ENCODE data around the gene ARHGAP19.
"Not testable (repeated sequence)": the region's sequence is repeated elsewhere in the genome, so short reads cannot be mapped to it uniquely, and the experiment has no call there.

The ARHGAP19 gene

DNA sequence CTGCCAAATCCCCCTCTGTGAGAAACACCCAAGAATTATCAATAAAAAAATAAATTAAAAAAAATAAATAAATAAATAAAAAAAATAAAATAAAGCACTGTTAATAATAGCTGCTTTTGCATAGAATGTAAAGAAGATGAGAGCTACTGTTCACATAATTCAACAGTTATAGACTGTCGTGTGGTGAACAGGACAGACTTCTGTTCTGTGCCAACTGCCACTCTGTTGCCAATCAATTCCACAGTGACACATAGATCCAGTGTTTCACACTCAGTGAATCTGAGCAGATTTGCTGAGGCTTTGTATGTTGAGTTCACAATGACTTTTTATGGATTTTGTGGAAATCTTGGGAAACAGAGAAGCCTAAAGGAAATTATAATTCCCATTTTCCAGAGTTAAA, 14.9 kb downstream of the ARHGAP19 start:
- Mint-ChIP-seq H3K36me3 (no peaks in the 10 kb centered on the region), H3K9me3 (ENCODE audit: low read depth) (no peaks in the 10 kb centered on the region), H3K27me3 (no peaks in the 10 kb centered on the region), H3K27ac (no peak overlapping the region), H3K4me3 (no peak overlapping the region), H3K4me1 (ENCODE audit: low read depth) (peaks cover 11% of the 10 kb centered on the region)

DNA sequence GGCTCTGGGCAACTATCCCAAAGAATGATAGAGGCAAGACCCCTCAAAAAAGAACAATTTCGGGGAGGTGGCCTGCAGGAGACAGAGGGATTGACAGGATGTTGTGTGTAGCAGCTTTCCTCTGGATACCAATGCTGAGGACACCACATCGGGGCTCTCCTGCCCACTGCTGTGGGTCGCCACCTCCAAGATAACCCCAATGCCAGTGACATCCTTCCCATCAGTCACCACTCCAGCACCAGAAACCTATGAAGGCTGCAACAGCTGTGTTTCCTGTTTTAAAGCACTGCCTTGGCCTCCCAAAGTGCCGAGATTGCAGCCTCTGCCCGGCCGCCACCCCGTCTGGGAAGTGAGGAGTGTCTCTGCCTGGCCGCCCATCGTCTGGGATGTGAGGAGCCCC, 17.6 kb downstream of the ARHGAP19 start:
- Mint-ChIP-seq H3K36me3 (no peaks in the 10 kb centered on the region), H3K9me3 (ENCODE audit: low read depth) (no peaks in the 10 kb centered on the region), H3K4me1 (ENCODE audit: low read depth) (peaks cover 7% of the 10 kb centered on the region), H3K27ac (no peak overlapping the region), H3K4me3 (no peak overlapping the region), H3K27me3 (no peaks in the 10 kb centered on the region)

DNA sequence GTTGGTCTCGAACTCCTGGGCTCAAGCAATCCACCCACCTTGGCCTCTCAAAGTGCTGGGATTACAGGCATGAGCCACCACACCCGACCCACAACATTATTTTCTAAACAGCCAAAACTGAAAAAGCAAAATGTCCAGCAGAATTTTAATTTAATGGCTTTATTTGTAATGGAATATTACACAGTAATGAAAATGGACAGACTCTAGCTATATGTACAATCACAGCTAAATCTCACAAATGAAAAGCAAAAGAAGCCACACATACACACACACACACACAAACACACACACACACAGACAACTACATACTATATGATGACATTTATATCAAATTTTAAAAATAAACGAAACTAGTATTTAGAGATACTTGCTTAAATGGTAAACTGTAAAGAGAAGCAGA, 18.7 kb downstream of the ARHGAP19 start:
- Mint-ChIP-seq H3K9me3 (ENCODE audit: low read depth) (no peaks in the 10 kb centered on the region), H3K27me3 (no peaks in the 10 kb centered on the region), H3K4me1 (ENCODE audit: low read depth) (peaks cover 7% of the 10 kb centered on the region), H3K36me3 (no peaks in the 10 kb centered on the region), H3K27ac (no peak overlapping the region), H3K4me3 (no peak overlapping the region)

DNA sequence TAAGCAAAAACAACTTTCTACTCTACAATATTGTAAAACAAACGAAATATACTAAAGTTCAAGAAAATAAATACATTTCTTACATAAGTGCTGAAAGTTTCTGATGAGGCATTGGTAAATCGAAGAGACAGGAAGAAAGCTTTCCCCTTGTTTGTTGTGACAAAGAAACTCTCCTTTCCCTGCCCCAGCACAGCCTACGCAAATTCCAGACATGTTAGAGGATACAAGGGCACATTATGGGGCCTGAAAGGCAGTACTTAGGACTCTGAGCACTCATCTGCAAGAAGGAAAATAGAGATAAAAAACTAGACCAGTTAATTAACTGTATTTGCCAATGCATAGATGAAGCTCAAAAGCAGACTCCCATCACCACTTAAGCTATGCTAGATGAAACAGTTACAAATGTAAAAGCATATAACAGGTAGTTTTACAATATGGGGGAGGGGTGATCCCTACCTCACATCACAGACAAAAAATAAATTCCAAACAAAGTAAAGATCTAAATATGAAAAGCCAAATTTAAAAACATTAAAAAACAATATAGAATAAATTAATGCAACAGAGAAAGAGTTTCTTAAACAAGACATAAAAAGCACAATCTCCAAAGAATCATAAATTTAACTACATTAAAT, 21.8 kb downstream of the ARHGAP19 start:
- Mint-ChIP-seq H3K36me3 (no peaks in the 10 kb centered on the region), H3K4me1 (ENCODE audit: low read depth) (peaks cover 5% of the 10 kb centered on the region), H3K27ac (no peak overlapping the region), H3K4me3 (no peak overlapping the region), H3K27me3 (no peaks in the 10 kb centered on the region), H3K9me3 (ENCODE audit: low read depth) (no peaks in the 10 kb centered on the region)

DNA sequence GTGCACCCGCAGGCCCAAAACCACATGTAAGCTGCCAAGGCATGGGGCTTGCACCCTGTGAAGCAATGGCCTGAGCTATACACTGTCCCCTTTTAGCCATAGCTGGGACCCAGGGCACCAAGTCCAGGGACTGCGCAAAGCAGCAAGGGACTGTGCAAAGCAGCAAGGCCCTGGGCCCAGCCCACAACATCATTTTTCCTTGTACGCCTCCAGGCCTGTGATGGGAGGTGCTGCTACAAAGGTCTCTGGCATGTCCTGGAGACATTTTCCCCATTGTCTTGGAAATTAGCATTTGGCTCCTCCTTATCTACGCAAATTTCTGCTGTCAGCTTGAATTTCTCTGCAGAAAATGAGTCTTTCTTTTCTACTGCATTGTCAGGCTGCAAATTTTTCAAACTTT, 24.8 kb downstream of the ARHGAP19 start:
- peaks cover 2% of the 10 kb centered on the region for H3K36me3 Mint-ChIP-seq
- H3K9me3 Mint-ChIP-seq (ENCODE audit: low read depth), result no peaks in the 10 kb centered on the region
- no peak overlapping the region for H3K4me3 Mint-ChIP-seq
- H3K4me1 Mint-ChIP-seq (ENCODE audit: low read depth), result peaks cover 5% of the 10 kb centered on the region
- no peak overlapping the region for H3K27ac Mint-ChIP-seq
- H3K27me3 Mint-ChIP-seq, result no peaks in the 10 kb centered on the region

DNA sequence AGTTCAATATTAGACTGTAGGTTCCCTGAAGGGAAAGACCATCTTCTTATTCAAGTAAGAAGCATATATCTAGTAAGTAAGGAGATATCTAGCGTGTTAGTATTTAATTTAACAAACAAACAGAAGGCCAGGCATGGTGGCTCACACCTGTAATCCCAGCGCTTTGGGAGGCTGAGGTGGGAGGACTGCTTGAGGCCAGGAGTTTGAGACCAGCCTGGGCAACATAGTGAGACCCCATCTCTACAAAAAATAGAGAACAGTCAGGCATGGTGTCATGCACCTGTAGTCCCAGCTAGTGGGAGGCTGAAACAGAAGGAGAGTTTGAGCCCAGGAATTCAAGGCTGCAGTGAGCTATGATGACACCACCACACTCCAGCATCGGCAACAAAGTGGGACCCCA, 27.3 kb downstream of the ARHGAP19 start:
- H3K27me3 Mint-ChIP-seq; H3K36me3 Mint-ChIP-seq; H3K9me3 Mint-ChIP-seq (ENCODE audit: low read depth); H3K4me1 Mint-ChIP-seq (ENCODE audit: low read depth); H3K4me3 Mint-ChIP-seq; H3K27ac Mint-ChIP-seq: not testable (repeated sequence)

DNA sequence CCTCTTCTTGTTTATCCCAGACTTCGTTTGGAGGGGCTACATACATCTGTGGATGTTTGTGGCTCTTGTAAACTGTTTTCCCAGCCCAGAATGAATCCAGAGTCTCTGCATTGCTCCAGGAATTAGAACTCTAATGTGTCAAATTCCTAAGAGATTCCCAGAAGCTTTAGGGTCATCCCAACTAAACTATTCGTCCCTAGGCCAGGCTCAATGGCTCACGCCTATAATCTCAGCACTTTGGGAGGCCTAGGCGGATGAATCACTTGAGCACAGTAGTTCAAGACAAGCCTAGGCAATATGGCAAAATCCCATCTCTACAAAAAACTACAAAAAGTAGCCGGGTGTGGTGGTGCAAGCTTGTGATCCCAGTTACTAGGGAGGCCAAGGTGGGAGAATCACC, 28.5 kb downstream of the ARHGAP19 start:
- no peak overlapping the region for H3K27ac Mint-ChIP-seq
- no peak overlapping the region for H3K4me3 Mint-ChIP-seq
- H3K36me3 Mint-ChIP-seq, result peaks cover 7% of the 10 kb centered on the region

DNA sequence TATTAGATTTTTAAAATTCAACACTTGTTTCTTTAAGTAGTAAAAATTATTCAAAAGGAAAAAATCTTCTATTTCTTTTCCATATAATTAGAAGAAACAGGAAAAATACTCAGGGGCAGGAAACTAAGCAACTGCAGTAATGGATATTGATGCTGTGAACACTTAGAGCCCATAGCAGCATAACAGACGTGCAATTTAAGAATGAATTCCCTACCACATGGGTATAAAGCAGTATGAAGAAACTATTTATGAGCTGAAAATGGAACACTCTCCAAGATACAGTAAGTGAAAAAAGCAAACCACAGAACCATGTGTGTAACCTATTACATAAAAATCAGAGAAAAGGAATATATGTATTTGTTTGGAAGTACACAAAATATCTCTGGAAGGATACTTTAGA, 30.8 kb downstream of the ARHGAP19 start:
- Mint-ChIP-seq H3K36me3 (peaks cover 8% of the 10 kb centered on the region), H3K9me3 (ENCODE audit: low read depth) (no peaks in the 10 kb centered on the region), H3K27me3 (no peaks in the 10 kb centered on the region), H3K4me3 (no peak overlapping the region), H3K27ac (no peak overlapping the region), H3K4me1 (ENCODE audit: low read depth) (no peaks in the 10 kb centered on the region)

More for the DNA sequence above, 28.5 kb downstream of the ARHGAP19 start:
- no peaks in the 10 kb centered on the region for H3K27me3 Mint-ChIP-seq
- H3K4me1 Mint-ChIP-seq (ENCODE audit: low read depth), result no peaks in the 10 kb centered on the region
- H3K9me3 Mint-ChIP-seq (ENCODE audit: low read depth), result no peaks in the 10 kb centered on the region

DNA sequence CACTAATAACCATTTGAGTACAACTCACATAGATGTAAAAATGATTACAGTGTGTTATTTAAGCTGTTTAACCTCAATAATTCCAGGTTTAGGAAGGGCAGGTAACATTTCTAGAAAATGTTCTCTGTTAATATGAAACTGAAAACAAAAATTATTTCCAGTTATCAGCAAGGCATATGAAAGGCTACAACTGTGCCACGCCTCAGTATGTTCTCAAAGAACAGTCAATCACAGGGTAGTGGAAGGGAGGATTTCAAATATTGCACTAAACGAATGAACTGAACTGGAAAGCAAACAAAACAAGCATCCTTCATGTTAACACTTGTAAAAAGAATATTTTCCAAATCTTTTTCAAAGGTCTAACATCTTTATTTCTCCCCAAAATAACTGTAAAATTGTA, 31.3 kb downstream of the ARHGAP19 start:
- Mint-ChIP-seq H3K4me3 (no peak overlapping the region), H3K4me1 (ENCODE audit: low read depth) (no peaks in the 10 kb centered on the region), H3K27ac (no peak overlapping the region), H3K9me3 (ENCODE audit: low read depth) (no peaks in the 10 kb centered on the region), H3K36me3 (peaks cover 8% of the 10 kb centered on the region), H3K27me3 (no peaks in the 10 kb centered on the region)

DNA sequence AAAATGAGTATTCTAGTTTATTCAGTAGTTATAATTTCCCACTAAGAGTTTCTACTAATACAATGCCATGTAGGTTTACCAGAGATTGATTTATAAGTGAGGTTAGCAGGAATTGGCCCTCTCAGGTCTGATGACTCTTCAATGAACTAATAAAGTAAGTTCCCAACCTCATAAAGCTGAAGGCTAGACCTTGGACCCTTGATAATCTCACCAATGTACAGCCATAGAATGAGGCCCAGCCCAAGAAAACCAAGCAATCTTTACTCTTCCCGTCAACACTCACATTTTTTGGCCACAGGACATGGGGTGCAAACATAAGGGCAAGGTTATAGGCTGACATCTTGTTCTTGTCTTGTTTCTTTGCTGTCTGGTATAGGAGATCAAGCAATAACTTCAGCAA, 33.3 kb downstream of the ARHGAP19 start:
- H3K27ac Mint-ChIP-seq, result no peak overlapping the region
- peaks cover 1% of the 10 kb centered on the region for H3K4me1 Mint-ChIP-seq (ENCODE audit: low read depth)
- H3K27me3 Mint-ChIP-seq, result no peaks in the 10 kb centered on the region
- H3K9me3 Mint-ChIP-seq (ENCODE audit: low read depth), result no peaks in the 10 kb centered on the region
- peaks cover 18% of the 10 kb centered on the region for H3K36me3 Mint-ChIP-seq
- no peak overlapping the region for H3K4me3 Mint-ChIP-seq

DNA sequence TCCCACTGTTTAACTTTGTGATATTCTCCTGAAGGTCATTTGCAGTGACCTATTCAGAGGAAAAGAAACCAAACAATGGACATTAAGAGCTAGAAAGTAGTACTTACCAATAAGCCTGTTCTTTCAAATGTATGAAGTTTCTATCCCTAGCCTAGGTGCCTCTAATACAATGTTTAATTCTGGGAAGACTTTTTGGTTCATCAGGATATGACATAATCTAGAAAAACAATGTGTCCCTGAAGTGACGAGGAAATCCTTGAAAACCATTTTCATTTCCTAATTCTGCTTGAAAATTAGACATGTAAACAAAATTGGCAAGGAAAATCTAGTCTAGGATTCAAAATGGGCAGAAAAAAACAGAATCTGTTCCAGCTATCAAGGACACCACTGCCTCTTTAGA, 36.1 kb downstream of the ARHGAP19 start:
- Mint-ChIP-seq H3K36me3 (peaks cover 28% of the 10 kb centered on the region), H3K4me3 (no peak overlapping the region), H3K9me3 (ENCODE audit: low read depth) (no peaks in the 10 kb centered on the region), H3K27ac (no peak overlapping the region), H3K4me1 (ENCODE audit: low read depth) (peaks cover 1% of the 10 kb centered on the region), H3K27me3 (no peaks in the 10 kb centered on the region)

DNA sequence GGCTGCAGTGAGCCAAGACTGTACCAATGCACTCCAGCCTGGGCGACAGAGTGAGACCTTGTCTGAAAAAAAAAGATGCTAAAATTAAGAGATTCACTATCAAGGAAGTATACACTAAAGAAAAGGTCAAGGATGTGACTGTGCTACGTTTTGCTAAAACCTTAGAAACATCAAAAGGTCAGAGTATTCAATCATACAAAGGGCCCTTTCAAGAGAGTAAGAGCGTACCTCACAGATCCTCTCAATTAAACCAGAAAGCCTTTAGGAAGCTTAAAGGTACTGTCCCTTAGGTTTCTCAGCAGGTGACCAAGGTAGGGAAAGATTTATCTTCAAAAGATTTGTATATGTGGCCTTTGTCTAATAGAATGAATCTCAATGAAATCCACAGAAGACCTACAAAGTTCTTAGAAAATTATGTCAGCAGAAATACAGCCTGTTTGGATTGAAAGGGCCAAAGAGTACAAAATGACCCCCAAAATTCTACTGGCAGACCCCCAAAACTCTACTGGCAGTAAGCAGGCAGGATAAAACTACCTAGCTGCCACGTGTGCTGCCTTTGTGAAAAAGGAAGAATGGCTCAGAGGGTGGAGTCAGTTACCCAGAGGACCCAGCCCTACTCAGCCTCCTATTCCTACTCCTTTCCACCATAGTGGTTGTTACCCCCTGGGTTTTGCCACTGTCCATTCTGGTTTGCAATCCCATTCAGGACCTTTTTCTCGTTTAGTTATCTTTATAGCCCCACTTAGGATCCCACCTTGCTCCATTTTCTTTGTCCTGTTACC, 36.7 kb downstream of the ARHGAP19 start:
- Mint-ChIP-seq H3K27ac (peak overlapping the region; percentile 47), H3K36me3 (peaks cover 28% of the 10 kb centered on the region), H3K9me3 (ENCODE audit: low read depth) (no peaks in the 10 kb centered on the region), H3K4me1 (ENCODE audit: low read depth) (peaks cover 1% of the 10 kb centered on the region), H3K27me3 (no peaks in the 10 kb centered on the region), H3K4me3 (no peak overlapping the region)

DNA sequence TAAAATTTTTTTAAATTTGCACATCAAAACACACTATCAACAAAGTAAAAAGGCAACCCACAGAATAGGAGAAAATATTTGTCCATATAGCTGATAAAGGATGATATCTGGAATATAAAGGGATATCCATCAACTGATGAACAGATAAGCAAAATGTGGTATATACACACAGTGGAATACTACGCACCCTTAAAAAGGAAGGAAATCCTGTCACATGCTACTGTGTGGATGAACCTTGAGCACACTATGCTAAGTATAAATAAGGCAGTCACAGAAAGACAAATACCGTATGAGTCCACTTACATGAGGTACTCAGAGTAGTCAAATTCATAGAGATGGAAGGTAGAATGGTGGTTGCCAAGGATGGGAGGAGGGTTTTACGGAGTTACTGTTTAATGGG, 37.7 kb downstream of the ARHGAP19 start:
- H3K27me3 Mint-ChIP-seq, result no peaks in the 10 kb centered on the region
- H3K4me1 Mint-ChIP-seq (ENCODE audit: low read depth), result peaks cover 1% of the 10 kb centered on the region
- no peak overlapping the region for H3K4me3 Mint-ChIP-seq
- H3K9me3 Mint-ChIP-seq (ENCODE audit: low read depth), result no peaks in the 10 kb centered on the region
- H3K27ac Mint-ChIP-seq, result no peak overlapping the region
- peaks cover 28% of the 10 kb centered on the region for H3K36me3 Mint-ChIP-seq

DNA sequence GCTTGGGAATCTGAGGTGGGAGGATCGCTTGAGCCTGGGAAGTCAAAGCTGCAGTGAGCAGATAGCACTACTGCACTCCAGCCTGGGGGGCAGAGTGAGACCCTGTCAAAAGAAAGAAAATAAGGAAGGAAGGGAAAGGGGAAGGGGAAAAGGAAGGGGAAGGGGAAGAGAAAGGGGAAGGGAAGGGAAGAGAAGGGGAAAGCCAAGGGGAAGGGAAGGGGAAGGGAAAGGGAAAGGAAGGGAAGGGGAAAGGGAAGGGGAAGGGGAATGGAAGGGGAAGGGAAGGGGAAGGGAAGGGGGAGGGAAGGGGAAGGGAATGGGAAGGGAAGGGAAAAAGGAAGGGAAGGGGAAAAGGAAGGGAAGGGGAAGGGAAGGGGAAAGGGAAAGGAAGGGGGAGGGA, 41.5 kb downstream of the ARHGAP19 start:
- peaks cover 1% of the 10 kb centered on the region for H3K4me1 Mint-ChIP-seq (ENCODE audit: low read depth)

DNA sequence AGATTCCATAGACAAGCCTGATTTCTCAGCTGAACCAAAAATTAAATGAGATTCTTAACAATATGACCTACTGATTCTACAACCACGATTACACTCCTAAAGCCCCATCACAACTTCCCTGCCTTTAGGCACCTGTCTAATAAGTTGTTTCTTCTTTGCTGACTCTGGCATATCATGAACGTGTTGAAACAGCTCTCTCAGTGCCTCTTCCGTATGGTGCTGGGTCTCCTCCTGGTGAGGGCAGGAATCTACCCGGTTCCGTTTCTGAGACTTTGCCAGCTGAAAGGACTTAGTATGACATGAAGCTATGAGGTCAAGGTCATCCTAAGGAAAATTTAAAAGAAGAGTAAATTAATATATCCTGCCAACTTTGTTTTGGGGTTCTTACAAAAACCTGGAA, 48.6 kb downstream of the ARHGAP19 start:
- no peaks in the 10 kb centered on the region for H3K9me3 Mint-ChIP-seq (ENCODE audit: low read depth)
- no peak overlapping the region for H3K4me3 Mint-ChIP-seq
- H3K4me1 Mint-ChIP-seq (ENCODE audit: low read depth), result no peaks in the 10 kb centered on the region
- H3K27me3 Mint-ChIP-seq, result no peaks in the 10 kb centered on the region
- H3K36me3 Mint-ChIP-seq, result peaks cover 4% of the 10 kb centered on the region
- H3K27ac Mint-ChIP-seq, result no peak overlapping the region

More for the DNA sequence above, 41.5 kb downstream of the ARHGAP19 start:
- Mint-ChIP-seq H3K27me3 (no peaks in the 10 kb centered on the region), H3K36me3 (peaks cover 28% of the 10 kb centered on the region), H3K4me3 (no peak overlapping the region), H3K27ac (no peak overlapping the region), H3K9me3 (ENCODE audit: low read depth) (no peaks in the 10 kb centered on the region)

DNA sequence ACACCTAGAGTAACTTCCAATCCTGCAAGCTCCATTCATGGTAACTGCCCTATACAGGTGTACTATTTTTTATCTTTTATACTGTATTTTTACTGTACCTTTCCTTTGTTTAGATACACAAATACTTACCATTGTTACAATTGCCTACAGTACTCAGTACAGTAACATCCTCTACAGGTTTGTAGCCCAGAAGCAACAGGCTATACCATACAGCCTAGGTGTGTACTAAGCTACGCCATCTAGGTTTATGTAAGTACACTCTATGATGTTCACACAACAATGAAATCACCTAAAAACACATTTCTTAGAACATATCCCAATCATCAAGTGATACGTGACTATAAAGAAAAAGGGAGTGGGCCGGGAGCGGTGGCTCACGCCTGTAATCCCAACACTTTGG, 53.6 kb downstream of the ARHGAP19 start:
- H3K27ac Mint-ChIP-seq, result no peak overlapping the region
- no peaks in the 10 kb centered on the region for H3K9me3 Mint-ChIP-seq (ENCODE audit: low read depth)
- peaks cover 3% of the 10 kb centered on the region for H3K36me3 Mint-ChIP-seq
- H3K27me3 Mint-ChIP-seq, result no peaks in the 10 kb centered on the region
- H3K4me1 Mint-ChIP-seq (ENCODE audit: low read depth), result no peaks in the 10 kb centered on the region
- no peak overlapping the region for H3K4me3 Mint-ChIP-seq

Data from activated naive CD8-positive, alpha-beta T cell (primary cell).